Subcutaneous abdominal adipose tissue (tissue), 5 donors: Measurements from ENCODE around the gene NRSN2.

ENCODE experiments used
- H3K27ac ChIP-seq: one replicate; pipeline ENCODE4 v1.7.0; 2013; ENCODE audit warnings: low read depth, mild to moderate bottlenecking, inconsistent platforms, low read length, moderate library complexity
- H3K27me3 ChIP-seq, 5 donors: one replicate each; pipeline ENCODE4 v1.7.0; 2013; ENCODE audit warnings: low read length in 5 of 5, inconsistent platforms in 1 of 5; ENCODE audit not compliant: control insufficient read depth in 5 of 5, insufficient read depth in 4 of 5
- H3K36me3 ChIP-seq, 5 donors: one replicate each; pipeline ENCODE4 v1.7.0; 2013; ENCODE audit warnings: low read length in 5 of 5; ENCODE audit not compliant: control insufficient read depth in 5 of 5, insufficient read depth in 5 of 5
- H3K4me1 ChIP-seq, 5 donors: one replicate each; pipeline ENCODE4 v1.7.0; 2013; ENCODE audit warnings: low read length in 5 of 5, mild to moderate bottlenecking in 3 of 5, moderate library complexity in 1 of 5; ENCODE audit not compliant: control insufficient read depth in 5 of 5, insufficient read depth in 5 of 5
- H3K4me3 ChIP-seq, 5 donors: one replicate each; pipeline ENCODE4 v1.7.0; 2013; ENCODE audit warnings: low read length in 5 of 5, low read depth in 1 of 5
- H3K9ac ChIP-seq, 5 donors: one replicate each; pipeline ENCODE4 v1.7.0; 2013; ENCODE audit warnings: low read length in 5 of 5, mild to moderate bottlenecking in 4 of 5, moderate library complexity in 3 of 5
- H3K9me3 ChIP-seq, 5 donors: one replicate each; pipeline ENCODE4 v1.7.0; 2013; ENCODE audit warnings: low read length in 5 of 5; ENCODE audit not compliant: control insufficient read depth in 5 of 5
- donor health status: healthy.
- donor health status: healthy.
- donor health status: healthy.
- donor health status: healthy.
- donor health status: healthy.

NRSN2 gene

GRCh38 chr20:325045-325888 is 21.6 kb upstream of the NRSN2 start, which contains the start of gene SOX12:
TSS of gene SOX12 (plus strand) at chr20:325552. CDS start at chr20:325925, 373 bp downstream.
- peak within 1 kb of the TSS in 4 of 5 donors; percentile 63 to 80 (median 72) for H3K9ac ChIP-seq
- H3K9me3 ChIP-seq = peaks cover 0 to 2% (median 0%) of the 10 kb centered on the region in 5 donors
- peaks cover 0 to 34% (median 27%) of the 10 kb centered on the region in 5 donors for H3K4me1 ChIP-seq
- peaks cover 0 to 3% (median 0%) of the 10 kb centered on the region in 5 donors for H3K36me3 ChIP-seq
- peak within 1 kb of the TSS; percentile 69 for H3K27ac ChIP-seq
- peak within 1 kb of the TSS; percentile 67 to 87 (median 83) for H3K4me3 ChIP-seq
- H3K27me3 ChIP-seq = no peaks in the 10 kb centered on the region

GRCh38 chr20:325889-326644 is 20.8 kb upstream of the NRSN2 start:
- H3K36me3 ChIP-seq = no peaks in the 10 kb centered on the region
- peak overlapping the region; percentile 6 for H3K27ac ChIP-seq
- H3K4me3 ChIP-seq = peak overlapping the region in 4 of 5 donors; percentile 64 to 84 (median 82)
- no peaks in the 10 kb centered on the region for H3K27me3 ChIP-seq
- no peaks in the 10 kb centered on the region for H3K9me3 ChIP-seq
- H3K4me1 ChIP-seq = peaks cover 0 to 37% (median 29%) of the 10 kb centered on the region in 5 donors
- H3K9ac ChIP-seq = no peak overlapping the region

- Histone ChIP-seq H3K9me3 (no peaks in the 10 kb centered on the region), H3K27me3 (no peaks in the 10 kb centered on the region), H3K9ac (no peak overlapping the region), H3K4me1 (peaks cover 0 to 37% (median 29%) of the 10 kb centered on the region in 5 donors), H3K4me3 (peak overlapping the region in 4 of 5 donors; percentile 64 to 84 (median 82)), H3K27ac (peak overlapping the region; percentile 6), H3K36me3 (no peaks in the 10 kb centered on the region)
Observed at GRCh38 chr20:326645-327185, 20.2 kb upstream of the NRSN2 start.

GRCh38 chr20:327186-328026 is 19.5 kb upstream of the NRSN2 start:
- Histone ChIP-seq H3K9ac (peak overlapping the region; percentile 19 to 64 (median 42)), H3K4me3 (peak overlapping the region; percentile 45 to 84 (median 80)), H3K27me3 (no peaks in the 10 kb centered on the region), H3K9me3 (no peaks in the 10 kb centered on the region), H3K4me1 (peaks cover 0 to 37% (median 29%) of the 10 kb centered on the region in 5 donors), H3K27ac (peak overlapping the region; percentile 74), H3K36me3 (no peaks in the 10 kb centered on the region)

GRCh38 chr20:328027-328974 is 18.6 kb upstream of the NRSN2 start:
- Histone ChIP-seq H3K4me1 (peaks cover 0 to 37% (median 29%) of the 10 kb centered on the region in 5 donors), H3K9me3 (no peaks in the 10 kb centered on the region), H3K36me3 (no peaks in the 10 kb centered on the region), H3K27ac (no peak overlapping the region), H3K4me3 (peak overlapping the region in 2 of 5 donors; percentile 80 to 83), H3K9ac (peak overlapping the region in 1 of 5 donors; percentile 41), H3K27me3 (no peaks in the 10 kb centered on the region)

- H3K4me3 ChIP-seq = no peak overlapping the region
- no peaks in the 10 kb centered on the region for H3K9me3 ChIP-seq
- no peak overlapping the region for H3K27ac ChIP-seq
- peaks cover 0 to 36% (median 25%) of the 10 kb centered on the region in 5 donors for H3K4me1 ChIP-seq
- H3K36me3 ChIP-seq = no peaks in the 10 kb centered on the region
- H3K27me3 ChIP-seq = no peaks in the 10 kb centered on the region
- peak overlapping the region in 1 of 5 donors; percentile 7 for H3K9ac ChIP-seq
Observed at GRCh38 chr20:328975-329695, 17.8 kb upstream of the NRSN2 start.

GRCh38 chr20:329851-330232 is 17.1 kb upstream of the NRSN2 start:
- Histone ChIP-seq H3K9me3 (no peaks in the 10 kb centered on the region), H3K27me3 (no peaks in the 10 kb centered on the region), H3K27ac (no peak overlapping the region), H3K9ac (no peak overlapping the region), H3K4me3 (no peak overlapping the region), H3K36me3 (no peaks in the 10 kb centered on the region), H3K4me1 (peaks cover 0 to 29% (median 18%) of the 10 kb centered on the region in 5 donors)

- no peak overlapping the region for H3K9ac ChIP-seq
- no peaks in the 10 kb centered on the region for H3K36me3 ChIP-seq
- no peak overlapping the region for H3K4me3 ChIP-seq
- peaks cover 0 to 26% (median 16%) of the 10 kb centered on the region in 5 donors for H3K4me1 ChIP-seq
- no peak overlapping the region for H3K27ac ChIP-seq
- no peaks in the 10 kb centered on the region for H3K27me3 ChIP-seq
- no peaks in the 10 kb centered on the region for H3K9me3 ChIP-seq
Observed at GRCh38 chr20:330233-331149, 16.4 kb upstream of the NRSN2 start.
